GM12874 (cell line): ENCODE data around the gene CREBBP.

Source experiments
- TF ChIP-seq, protein P1 (sequence below): IDR thresholded peaks from 2 replicates; pipeline ENCODE4 v1.5.1; 2011; ENCODE audit warnings: low read depth, mild to moderate bottlenecking, control low read depth, low read length, moderate library complexity; ENCODE audit not compliant: insufficient read depth

Gene CREBBP

DNA sequence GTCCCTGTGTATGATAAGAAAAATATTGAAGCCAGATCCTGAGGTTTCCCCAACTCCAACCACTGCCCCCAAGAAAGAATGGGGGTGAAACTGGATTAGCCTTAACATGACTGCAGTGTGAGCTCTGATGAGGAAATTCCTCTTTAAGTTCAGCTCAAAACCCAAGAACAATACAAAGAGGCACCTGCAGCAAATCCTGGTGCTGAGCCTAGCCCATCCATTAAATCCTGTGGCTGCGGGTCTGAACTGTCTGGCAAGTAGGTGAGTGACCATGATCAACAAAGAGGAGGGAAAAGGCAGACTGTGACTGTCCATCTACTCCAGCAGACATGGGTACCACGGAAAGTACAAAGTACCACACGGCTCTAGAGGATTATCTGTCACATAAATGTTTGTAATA lies 64.2 kb downstream of the CREBBP start:
- TF ChIP-seq, protein P1, sequence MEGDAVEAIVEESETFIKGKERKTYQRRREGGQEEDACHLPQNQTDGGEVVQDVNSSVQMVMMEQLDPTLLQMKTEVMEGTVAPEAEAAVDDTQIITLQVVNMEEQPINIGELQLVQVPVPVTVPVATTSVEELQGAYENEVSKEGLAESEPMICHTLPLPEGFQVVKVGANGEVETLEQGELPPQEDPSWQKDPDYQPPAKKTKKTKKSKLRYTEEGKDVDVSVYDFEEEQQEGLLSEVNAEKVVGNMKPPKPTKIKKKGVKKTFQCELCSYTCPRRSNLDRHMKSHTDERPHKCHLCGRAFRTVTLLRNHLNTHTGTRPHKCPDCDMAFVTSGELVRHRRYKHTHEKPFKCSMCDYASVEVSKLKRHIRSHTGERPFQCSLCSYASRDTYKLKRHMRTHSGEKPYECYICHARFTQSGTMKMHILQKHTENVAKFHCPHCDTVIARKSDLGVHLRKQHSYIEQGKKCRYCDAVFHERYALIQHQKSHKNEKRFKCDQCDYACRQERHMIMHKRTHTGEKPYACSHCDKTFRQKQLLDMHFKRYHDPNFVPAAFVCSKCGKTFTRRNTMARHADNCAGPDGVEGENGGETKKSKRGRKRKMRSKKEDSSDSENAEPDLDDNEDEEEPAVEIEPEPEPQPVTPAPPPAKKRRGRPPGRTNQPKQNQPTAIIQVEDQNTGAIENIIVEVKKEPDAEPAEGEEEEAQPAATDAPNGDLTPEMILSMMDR = no peak

GRCh38 chr16:3814755-3815154 lies 65.8 kb downstream of the CREBBP start:
- TF ChIP-seq, protein P1 = no peak

- TF ChIP-seq, protein P1 = no peak
These were observed 67.9 kb downstream of the CREBBP start for GRCh38 chr16:3812469-3813172.

DNA sequence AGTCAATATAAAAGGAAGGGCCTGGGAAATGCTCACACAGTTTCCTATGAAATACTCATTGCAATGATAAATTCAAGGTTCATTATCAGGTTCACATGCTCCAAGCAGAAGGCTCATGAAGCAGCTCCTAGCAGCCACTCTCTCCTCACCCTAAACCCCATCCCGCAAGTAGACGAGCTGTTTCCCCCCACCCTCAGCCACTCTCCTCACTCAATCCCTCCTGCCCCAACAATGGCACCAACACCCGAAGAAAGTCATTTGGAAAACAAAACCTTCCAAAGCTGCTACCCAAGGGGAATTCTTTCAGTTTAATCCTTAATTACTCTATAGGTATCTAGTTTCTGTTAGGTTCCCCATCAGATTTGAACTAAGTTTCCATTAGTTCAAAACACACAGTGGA lies 69.7 kb downstream of the CREBBP start:
- TF ChIP-seq, protein P1 = no peak

GRCh38 chr16:3810198-3810664 lies 70.3 kb downstream of the CREBBP start:
- TF ChIP-seq, protein P1 = no peak

DNA sequence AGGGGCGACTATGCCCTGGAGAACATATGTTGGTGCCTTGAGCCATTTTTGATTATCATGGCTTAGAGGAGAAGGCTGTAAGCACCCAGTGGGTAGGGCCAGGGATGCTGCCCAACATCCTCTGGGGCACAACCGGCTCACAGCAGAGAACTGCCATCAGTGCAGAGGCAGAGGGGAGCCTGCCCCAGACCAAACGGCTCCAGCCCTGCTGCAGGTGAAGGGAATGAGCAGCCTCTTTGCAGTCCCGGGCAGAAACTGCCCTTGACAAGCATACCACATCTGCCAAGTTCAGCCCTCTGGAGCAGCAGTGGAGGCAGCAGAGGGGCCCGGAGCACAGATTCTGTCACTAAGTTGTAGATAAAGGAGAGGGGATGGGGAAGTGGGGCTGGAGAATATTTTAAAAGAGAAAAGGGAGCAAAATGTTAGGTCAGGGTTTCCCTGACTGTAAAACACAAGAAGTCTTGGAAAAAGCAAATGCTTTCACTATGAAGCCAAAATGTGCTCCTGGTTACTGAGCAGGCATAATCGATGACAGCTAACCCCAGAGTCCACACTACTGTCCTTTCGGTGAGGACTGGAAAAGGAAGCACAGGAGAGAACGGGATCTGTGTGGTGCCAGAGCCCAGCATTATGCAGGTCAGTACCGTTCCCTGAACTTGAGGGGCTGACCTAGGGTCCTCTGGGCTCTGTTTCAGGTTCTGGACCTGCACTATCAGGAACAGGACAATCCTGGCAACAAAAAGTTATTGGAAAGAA lies 72.0 kb downstream of the CREBBP start:
- TF ChIP-seq, protein P1 = no peak

- TF ChIP-seq, protein P1 = no peak
These were observed 72.9 kb downstream of the CREBBP start for GRCh38 chr16:3807425-3808123.
